ENCODE measurements around the gene ZNF445.

- TF ChIP-seq CTCF (IDR thresholded peaks at IDR 0.05) = no peak
- TF ChIP-seq POLR2AphosphoS5 (IDR thresholded peaks at IDR 0.05) = no peak
- no peak for TF ChIP-seq POLR2A (IDR thresholded peaks at IDR 0.05)
Measured at GRCh38 chr3:44446929-44447328, 30.5 kb downstream of the ZNF445 start.
